ENCODE measurements around the gene ABCC3.

- TF ChIP-seq CTCF (conservative IDR thresholded peaks at IDR 0.05; ENCODE audit: low read depth, low read length) (no peak), EZH2 (IDR thresholded peaks at IDR 0.05; ENCODE audit: borderline replicate concordance, low read depth, low read length, poor library complexity, severe bottlenecking) (no peak)
These were observed 62.4 kb downstream of the ABCC3 start for GRCh38 chr17:50697062-50697461.

Data from A673 (cell line).